H1 (cell line): ENCODE measurements around the gene HMGCLL1. TPM values are rescaled to one million over a fixed set of nuclear protein-coding genes. Genes with fewer than 3 reads are reported as not detected.

Experiments used
- CEBPB ChIP-seq: IDR thresholded peaks from 2 replicates; pipeline ENCODE4 v1.6.1; 2012; ENCODE audit warnings: low read depth, low read length
- CHD2 ChIP-seq: IDR thresholded peaks from 2 replicates; pipeline ENCODE4 v1.6.1; 2012; ENCODE audit warnings: low read length, improper control_type of control experiment
- KDM1A ChIP-seq: fragments of 200-600, 300-600 bp; sonication (generic); IDR thresholded peaks from 2 replicates; pipeline ENCODE4 v1.7.1; 2016; ENCODE audit warnings: mild to moderate bottlenecking, low read length, borderline replicate concordance
- PHF8 ChIP-seq: fragments of 200-600 bp; sonication (generic); conservative IDR thresholded peaks from 2 replicates; pipeline ENCODE4 v1.7.1; 2012; ENCODE audit warnings: low read depth, mild to moderate bottlenecking, inconsistent platforms, low read length, moderate library complexity
- SAP30 ChIP-seq: fragments of 300-600 bp; sonication (generic); IDR thresholded peaks from 2 replicates; pipeline ENCODE4 v1.7.1; 2012; ENCODE audit warnings: low read length, moderate library complexity, mild to moderate bottlenecking, inconsistent platforms; ENCODE audit not compliant: insufficient read depth, insufficient replicate concordance
- SP1 ChIP-seq: IDR thresholded peaks from 2 replicates; pipeline ENCODE4 v1.6.1; 2011; ENCODE audit warnings: low read depth, low read length
- polyA plus RNA-seq, 7 experiments: library from polyadenylated mRNA; depleted of rRNA in 3 of 7; stranded (reverse) in 5 of 7; unstranded in 2 of 7; fragments of >200 nt in 5 of 7; fragments of 200-250 nt in 2 of 7; gene quantifications; 1 replicate in 5 of 7; 2 replicates in 1 of 7; 4 replicates in 1 of 7; pipeline versions ENCODE4 v1.2.1 to v1.2.3, GENCODE V29; 2011 to 2013; ENCODE audit warnings: missing spikeins in 2 of 7, mixed read lengths in 2 of 7
- total RNA-seq: library from RNA; stranded (reverse); fragmentation: NEBNext Ultra II Directional; extraction: Animal tissue kit (Norgen Biotek cat#: 25700); gene quantifications from 2 replicates; pipeline ENCODE4 v1.2.1, GENCODE V29; 2021

The HMGCLL1 gene
- total and polyA plus RNA-seq, 2 of the 8 experiments (the other 6 are each of a cell fraction or from before 2014, with no cell fraction given) = 0.06 to 0.41 TPM

GRCh38 chr6:55410674-55411073 lies 168.3 kb downstream of the HMGCLL1 start (continued):
- TF ChIP-seq KDM1A = no peak
- no peak for TF ChIP-seq SP1
- no peak for TF ChIP-seq CEBPB
- no peak for TF ChIP-seq PHF8
- no peak for TF ChIP-seq SAP30
- no peak for TF ChIP-seq CHD2
